ENCODE results near the gene SFXN5.

SFXN5 gene

GRCh38 chr2:72994282-72994990, 77.1 kb downstream of the SFXN5 start:
- H3K27ac ChIP-seq (ENCODE audit: low read depth, low read length) = no peak overlapping the region
- H3K27me3 ChIP-seq (ENCODE audit: control insufficient read depth in 1 of 2, insufficient read depth in 2 of 2, low read length in 2 of 2) = no peaks in the 10 kb centered on the region
- H3K4me1 ChIP-seq (ENCODE audit: control insufficient read depth in 1 of 2, insufficient read depth in 2 of 2, low read length in 2 of 2) = no peaks in the 10 kb centered on the region
- H3K36me3 ChIP-seq (ENCODE audit: control insufficient read depth in 1 of 2, insufficient read depth in 2 of 2, low read length in 2 of 2) = peaks cover 0 to 6% of the 10 kb centered on the region in 2 donors
- H3K4me3 ChIP-seq (ENCODE audit: low read depth in 1 of 2, low read length in 2 of 2) = no peak overlapping the region
- H3K9me3 ChIP-seq (ENCODE audit: control insufficient read depth in 1 of 2, low read length in 2 of 2) = no peaks in the 10 kb centered on the region
- H3K9ac ChIP-seq (ENCODE audit: low read depth in 1 of 2, low read length in 2 of 2) = no peak overlapping the region

- H3K4me1 ChIP-seq (ENCODE audit: control insufficient read depth in 1 of 2, insufficient read depth in 2 of 2, low read length in 2 of 2) = no peaks in the 10 kb centered on the region
- H3K36me3 ChIP-seq (ENCODE audit: control insufficient read depth in 1 of 2, insufficient read depth in 2 of 2, low read length in 2 of 2) = peaks cover 0 to 6% of the 10 kb centered on the region in 2 donors
- no peak overlapping the region for H3K27ac ChIP-seq (ENCODE audit: low read depth, low read length)
- no peak overlapping the region for H3K9ac ChIP-seq (ENCODE audit: low read depth in 1 of 2, low read length in 2 of 2)
- H3K9me3 ChIP-seq (ENCODE audit: control insufficient read depth in 1 of 2, low read length in 2 of 2) = no peaks in the 10 kb centered on the region
- no peak overlapping the region for H3K4me3 ChIP-seq (ENCODE audit: low read depth in 1 of 2, low read length in 2 of 2)
- no peaks in the 10 kb centered on the region for H3K27me3 ChIP-seq (ENCODE audit: control insufficient read depth in 1 of 2, insufficient read depth in 2 of 2, low read length in 2 of 2)
Observed at GRCh38 chr2:72993933-72994280, 77.6 kb downstream of the SFXN5 start.

GRCh38 chr2:72993147-72993932, 78.2 kb downstream of the SFXN5 start:
- Histone ChIP-seq H3K4me1 (ENCODE audit: control insufficient read depth in 1 of 2, insufficient read depth in 2 of 2, low read length in 2 of 2) (no peaks in the 10 kb centered on the region), H3K9me3 (ENCODE audit: control insufficient read depth in 1 of 2, low read length in 2 of 2) (no peaks in the 10 kb centered on the region), H3K27me3 (ENCODE audit: control insufficient read depth in 1 of 2, insufficient read depth in 2 of 2, low read length in 2 of 2) (no peaks in the 10 kb centered on the region), H3K27ac (ENCODE audit: low read depth, low read length) (no peak overlapping the region), H3K36me3 (ENCODE audit: control insufficient read depth in 1 of 2, insufficient read depth in 2 of 2, low read length in 2 of 2) (peaks cover 0 to 7% of the 10 kb centered on the region in 2 donors), H3K9ac (ENCODE audit: low read depth in 1 of 2, low read length in 2 of 2) (no peak overlapping the region), H3K4me3 (ENCODE audit: low read depth in 1 of 2, low read length in 2 of 2) (no peak overlapping the region)

DNA sequence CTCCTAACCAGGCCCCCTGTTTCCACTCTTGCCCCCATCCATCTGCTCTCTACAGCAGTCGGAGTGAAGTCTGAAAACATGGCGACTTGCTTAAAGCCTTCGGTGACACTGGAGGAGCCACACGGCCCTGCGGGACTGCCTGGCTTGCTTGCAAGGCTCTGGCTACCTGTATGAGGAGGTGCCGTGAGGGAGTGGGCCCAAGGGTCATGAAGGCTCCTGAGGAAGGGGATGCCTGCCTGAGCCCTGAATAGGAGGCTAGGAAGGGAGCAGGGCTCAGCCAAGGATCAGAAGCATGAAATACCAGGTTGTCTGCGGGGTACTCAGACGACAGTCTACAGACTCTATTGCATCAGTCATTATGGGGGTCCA, 78.8 kb downstream of the SFXN5 start:
- Histone ChIP-seq H3K4me3 (ENCODE audit: low read depth in 1 of 2, low read length in 2 of 2) (no peak overlapping the region), H3K4me1 (ENCODE audit: control insufficient read depth in 1 of 2, insufficient read depth in 2 of 2, low read length in 2 of 2) (no peaks in the 10 kb centered on the region), H3K27me3 (ENCODE audit: control insufficient read depth in 1 of 2, insufficient read depth in 2 of 2, low read length in 2 of 2) (no peaks in the 10 kb centered on the region), H3K27ac (ENCODE audit: low read depth, low read length) (no peak overlapping the region), H3K36me3 (ENCODE audit: control insufficient read depth in 1 of 2, insufficient read depth in 2 of 2, low read length in 2 of 2) (peaks cover 0 to 6% of the 10 kb centered on the region in 2 donors), H3K9ac (ENCODE audit: low read depth in 1 of 2, low read length in 2 of 2) (no peak overlapping the region), H3K9me3 (ENCODE audit: control insufficient read depth in 1 of 2, low read length in 2 of 2) (no peaks in the 10 kb centered on the region)

GRCh38 chr2:72991980-72992733, 79.4 kb downstream of the SFXN5 start:
- H3K27me3 ChIP-seq (ENCODE audit: control insufficient read depth in 1 of 2, insufficient read depth in 2 of 2, low read length in 2 of 2) = no peaks in the 10 kb centered on the region
- H3K9me3 ChIP-seq (ENCODE audit: control insufficient read depth in 1 of 2, low read length in 2 of 2) = no peaks in the 10 kb centered on the region
- no peak overlapping the region for H3K9ac ChIP-seq (ENCODE audit: low read depth in 1 of 2, low read length in 2 of 2)
- H3K36me3 ChIP-seq (ENCODE audit: control insufficient read depth in 1 of 2, insufficient read depth in 2 of 2, low read length in 2 of 2) = peaks cover 0 to 6% of the 10 kb centered on the region in 2 donors
- H3K27ac ChIP-seq (ENCODE audit: low read depth, low read length) = no peak overlapping the region
- no peaks in the 10 kb centered on the region for H3K4me1 ChIP-seq (ENCODE audit: control insufficient read depth in 1 of 2, insufficient read depth in 2 of 2, low read length in 2 of 2)
- H3K4me3 ChIP-seq (ENCODE audit: low read depth in 1 of 2, low read length in 2 of 2) = no peak overlapping the region

DNA sequence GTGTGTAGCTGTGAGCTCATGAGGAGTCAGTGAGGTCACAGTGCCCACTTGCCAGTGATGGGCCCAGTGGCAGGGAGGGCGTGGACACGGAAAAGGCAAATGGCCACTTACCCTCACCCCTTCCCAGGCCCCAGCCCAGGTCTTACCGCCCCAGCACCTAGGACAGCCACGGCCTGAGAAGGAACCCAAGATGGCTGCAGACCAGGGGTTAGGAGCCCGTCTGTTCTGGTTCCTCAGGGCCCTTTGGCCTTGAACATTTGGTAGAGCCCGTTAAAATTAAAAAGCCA, 80.1 kb downstream of the SFXN5 start:
- no peaks in the 10 kb centered on the region for H3K9me3 ChIP-seq (ENCODE audit: control insufficient read depth in 1 of 2, low read length in 2 of 2)
- no peak overlapping the region for H3K9ac ChIP-seq (ENCODE audit: low read depth in 1 of 2, low read length in 2 of 2)
- peaks cover 0 to 6% of the 10 kb centered on the region in 2 donors for H3K36me3 ChIP-seq (ENCODE audit: control insufficient read depth in 1 of 2, insufficient read depth in 2 of 2, low read length in 2 of 2)
- H3K4me1 ChIP-seq (ENCODE audit: control insufficient read depth in 1 of 2, insufficient read depth in 2 of 2, low read length in 2 of 2) = peaks cover 0 to under 1% of the 10 kb centered on the region in 2 donors
- H3K4me3 ChIP-seq (ENCODE audit: low read depth in 1 of 2, low read length in 2 of 2) = no peak overlapping the region
- no peaks in the 10 kb centered on the region for H3K27me3 ChIP-seq (ENCODE audit: control insufficient read depth in 1 of 2, insufficient read depth in 2 of 2, low read length in 2 of 2)
- H3K27ac ChIP-seq (ENCODE audit: low read depth, low read length) = no peak overlapping the region

GRCh38 chr2:72990695-72991438, 80.6 kb downstream of the SFXN5 start:
- H3K9ac ChIP-seq (ENCODE audit: low read depth in 1 of 2, low read length in 2 of 2) = no peak overlapping the region
- no peak overlapping the region for H3K4me3 ChIP-seq (ENCODE audit: low read depth in 1 of 2, low read length in 2 of 2)
- H3K27me3 ChIP-seq (ENCODE audit: control insufficient read depth in 1 of 2, insufficient read depth in 2 of 2, low read length in 2 of 2) = no peaks in the 10 kb centered on the region
- no peak overlapping the region for H3K27ac ChIP-seq (ENCODE audit: low read depth, low read length)
- H3K4me1 ChIP-seq (ENCODE audit: control insufficient read depth in 1 of 2, insufficient read depth in 2 of 2, low read length in 2 of 2) = peaks cover 0 to 6% of the 10 kb centered on the region in 2 donors
- H3K9me3 ChIP-seq (ENCODE audit: control insufficient read depth in 1 of 2, low read length in 2 of 2) = no peaks in the 10 kb centered on the region
- H3K36me3 ChIP-seq (ENCODE audit: control insufficient read depth in 1 of 2, insufficient read depth in 2 of 2, low read length in 2 of 2) = peaks cover 0 to 6% of the 10 kb centered on the region in 2 donors

DNA sequence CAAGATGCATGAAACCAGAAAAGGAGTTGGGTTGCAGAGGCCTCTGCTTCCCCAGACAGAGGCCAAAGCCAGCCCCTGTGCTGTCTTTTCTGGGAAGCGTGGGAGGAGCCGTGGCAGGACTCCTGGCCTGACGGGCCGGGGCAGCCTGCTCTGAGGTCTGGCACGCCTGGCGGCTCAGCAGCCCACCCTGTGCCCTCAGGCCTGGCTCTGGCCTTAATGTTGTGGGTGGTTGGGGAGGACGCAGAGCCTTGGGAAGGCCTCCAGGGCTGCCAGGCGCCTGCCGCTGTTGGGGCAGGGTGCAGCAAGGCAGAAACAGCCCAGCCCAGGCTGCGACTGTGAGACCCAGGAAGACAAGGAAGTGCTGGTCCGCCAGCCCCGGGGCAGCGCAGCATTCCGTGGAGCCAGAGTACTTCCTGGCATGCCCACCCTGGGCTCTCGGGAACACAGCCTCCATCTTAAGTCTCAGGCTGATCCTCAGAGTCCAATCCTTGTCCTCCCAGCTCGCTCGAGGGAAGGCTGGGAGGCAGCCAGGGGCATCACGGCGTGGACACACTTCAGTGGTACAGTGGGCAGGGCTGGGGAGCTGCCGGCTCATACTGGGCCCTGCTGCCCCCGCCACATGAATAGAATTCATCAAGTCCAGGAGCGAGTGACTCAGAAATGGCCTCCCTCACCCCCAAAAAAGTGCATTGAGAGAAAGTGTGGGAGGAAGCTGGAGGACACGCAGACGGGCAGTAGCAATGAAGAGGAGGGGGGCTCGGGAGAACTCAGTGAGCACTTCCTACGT, 81.5 kb downstream of the SFXN5 start:
- peaks cover 0 to 7% of the 10 kb centered on the region in 2 donors for H3K4me1 ChIP-seq (ENCODE audit: control insufficient read depth in 1 of 2, insufficient read depth in 2 of 2, low read length in 2 of 2)
- H3K9ac ChIP-seq (ENCODE audit: low read depth in 1 of 2, low read length in 2 of 2) = no peak overlapping the region
- H3K27ac ChIP-seq (ENCODE audit: low read depth, low read length) = no peak overlapping the region
- peaks cover 0 to 6% of the 10 kb centered on the region in 2 donors for H3K36me3 ChIP-seq (ENCODE audit: control insufficient read depth in 1 of 2, insufficient read depth in 2 of 2, low read length in 2 of 2)
- no peaks in the 10 kb centered on the region for H3K27me3 ChIP-seq (ENCODE audit: control insufficient read depth in 1 of 2, insufficient read depth in 2 of 2, low read length in 2 of 2)
- no peak overlapping the region for H3K4me3 ChIP-seq (ENCODE audit: low read depth in 1 of 2, low read length in 2 of 2)
- H3K9me3 ChIP-seq (ENCODE audit: control insufficient read depth in 1 of 2, low read length in 2 of 2) = no peaks in the 10 kb centered on the region

DNA sequence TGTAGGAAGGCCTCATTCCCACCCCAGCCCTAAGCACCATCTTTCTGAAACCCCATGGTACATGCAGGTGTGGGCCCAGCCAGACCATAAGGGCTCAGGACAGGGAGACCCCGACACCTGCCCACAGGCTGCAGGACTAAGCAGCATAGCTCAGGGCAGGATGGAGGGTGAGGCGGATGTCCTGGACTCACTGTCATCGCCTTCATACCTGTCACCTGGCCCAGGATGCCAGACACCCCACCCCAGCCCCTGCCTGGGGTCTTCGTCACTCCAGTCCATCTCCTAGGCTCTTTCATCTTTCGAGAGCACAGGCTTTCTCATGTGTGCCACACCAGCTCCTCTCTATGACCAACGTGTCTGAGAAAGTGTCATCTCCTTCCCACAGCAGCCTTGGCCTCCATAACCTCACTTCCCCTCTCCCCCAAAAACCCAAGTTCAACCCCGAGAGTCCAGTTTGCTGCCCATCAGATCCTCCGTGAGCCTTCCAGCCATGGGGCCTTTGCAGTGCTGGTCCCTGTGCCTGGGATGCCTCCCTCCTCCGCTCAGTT, 82.7 kb downstream of the SFXN5 start:
- H3K27me3 ChIP-seq (ENCODE audit: control insufficient read depth in 1 of 2, insufficient read depth in 2 of 2, low read length in 2 of 2) = no peaks in the 10 kb centered on the region
- H3K4me3 ChIP-seq (ENCODE audit: low read depth in 1 of 2, low read length in 2 of 2) = no peak overlapping the region
- peaks cover 0 to 6% of the 10 kb centered on the region in 2 donors for H3K36me3 ChIP-seq (ENCODE audit: control insufficient read depth in 1 of 2, insufficient read depth in 2 of 2, low read length in 2 of 2)
- H3K9ac ChIP-seq (ENCODE audit: low read depth in 1 of 2, low read length in 2 of 2) = no peak overlapping the region
- H3K27ac ChIP-seq (ENCODE audit: low read depth, low read length) = no peak overlapping the region
- peaks cover 0 to 13% of the 10 kb centered on the region in 2 donors for H3K4me1 ChIP-seq (ENCODE audit: control insufficient read depth in 1 of 2, insufficient read depth in 2 of 2, low read length in 2 of 2)
- H3K9me3 ChIP-seq (ENCODE audit: control insufficient read depth in 1 of 2, low read length in 2 of 2) = no peaks in the 10 kb centered on the region
